GM04504 (cell line): ENCODE measurements around the gene SPOCD1.

Experiments used
- DNase-seq: peaks from one replicate; pipeline ENCODE4 v3.0.0-alpha.2; 2012; ENCODE audit warnings: low read depth

The SPOCD1 gene

GRCh38 chr1:31787261-31787660, 28.6 kb downstream of the SPOCD1 start:
- DNase-seq, result no peak

DNA sequence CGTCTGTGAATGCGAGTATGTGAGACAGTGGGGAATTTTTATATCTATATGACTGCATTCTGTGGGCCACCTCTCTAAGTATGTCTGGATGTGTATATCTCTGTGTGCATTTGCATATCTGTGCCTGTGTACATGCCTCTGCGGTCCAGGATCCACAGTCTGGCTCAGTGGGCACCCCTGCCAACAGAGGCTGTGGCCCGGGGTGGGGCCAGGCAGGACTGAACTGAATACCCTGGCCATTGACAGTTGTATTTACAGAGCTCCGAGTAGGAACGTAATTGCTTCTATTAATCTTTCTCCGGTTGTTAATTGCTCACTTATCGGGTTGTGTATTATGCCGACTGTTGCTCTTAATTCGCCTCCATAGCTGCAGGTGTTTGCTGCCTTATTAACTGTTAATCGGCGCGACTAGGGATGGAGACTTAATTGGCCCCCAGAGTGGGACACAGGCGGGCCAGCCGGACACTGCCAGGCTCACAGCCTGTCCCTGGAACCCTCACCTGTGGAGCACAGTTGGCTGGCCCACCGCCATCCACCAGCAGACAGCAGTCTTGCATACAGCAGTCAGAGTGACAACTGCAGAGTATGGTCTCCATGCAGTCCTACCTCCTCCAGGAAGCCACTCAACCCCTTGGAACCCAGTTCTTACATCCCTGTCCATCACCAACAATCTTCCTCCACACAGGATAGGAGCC, 29.3 kb downstream of the SPOCD1 start:
- DNase-seq, result no peak

- DNase-seq, result no peak
Observed at GRCh38 chr1:31785947-31786290, 29.9 kb downstream of the SPOCD1 start.

DNA sequence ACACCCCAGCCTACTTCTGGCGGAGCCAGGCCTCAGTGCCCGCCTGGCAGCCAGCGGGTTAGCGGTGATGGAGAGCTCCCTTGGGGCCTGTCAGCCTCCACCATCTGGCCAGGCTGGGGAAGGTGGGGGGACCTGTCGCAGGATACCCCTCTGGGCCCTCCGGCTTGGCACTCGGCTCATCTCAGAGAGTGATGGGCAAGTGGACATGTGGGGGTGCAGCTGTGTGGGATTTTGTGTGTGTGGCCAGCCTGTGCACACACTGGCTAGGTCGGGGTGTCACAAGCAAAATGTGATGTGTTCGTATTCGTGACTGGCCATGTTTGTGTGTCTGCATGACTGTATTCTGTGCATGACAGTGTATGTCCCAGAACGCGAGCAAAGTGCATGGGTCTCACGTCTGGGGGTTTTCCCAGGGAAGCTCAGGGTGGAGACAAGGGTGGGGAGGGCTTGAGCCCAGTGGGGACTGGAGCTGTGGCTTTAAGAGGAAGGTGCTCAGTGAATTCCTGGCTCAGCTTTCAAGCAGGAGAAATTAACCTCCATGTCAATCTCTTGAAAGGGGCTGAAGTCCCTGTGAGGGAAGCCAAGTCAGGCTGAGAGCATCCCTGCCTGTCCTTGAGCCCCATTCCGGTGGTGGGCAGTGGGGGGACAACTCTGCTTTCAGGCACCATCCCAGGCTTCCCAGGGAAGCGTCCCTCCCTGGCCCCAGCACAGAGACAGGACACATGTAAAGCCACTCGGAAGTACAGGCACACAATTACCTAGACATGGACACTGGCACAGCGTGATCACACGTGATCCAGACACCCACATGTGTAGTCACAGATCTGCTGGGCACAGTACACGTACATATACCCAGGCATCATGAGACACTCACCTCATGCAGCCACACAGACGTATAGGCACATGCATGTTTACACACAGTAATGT, 30.5 kb downstream of the SPOCD1 start:
- DNase-seq, result no peak

- DNase-seq, result no peak
Observed at GRCh38 chr1:31784356-31785019, 31.3 kb downstream of the SPOCD1 start.

DNA sequence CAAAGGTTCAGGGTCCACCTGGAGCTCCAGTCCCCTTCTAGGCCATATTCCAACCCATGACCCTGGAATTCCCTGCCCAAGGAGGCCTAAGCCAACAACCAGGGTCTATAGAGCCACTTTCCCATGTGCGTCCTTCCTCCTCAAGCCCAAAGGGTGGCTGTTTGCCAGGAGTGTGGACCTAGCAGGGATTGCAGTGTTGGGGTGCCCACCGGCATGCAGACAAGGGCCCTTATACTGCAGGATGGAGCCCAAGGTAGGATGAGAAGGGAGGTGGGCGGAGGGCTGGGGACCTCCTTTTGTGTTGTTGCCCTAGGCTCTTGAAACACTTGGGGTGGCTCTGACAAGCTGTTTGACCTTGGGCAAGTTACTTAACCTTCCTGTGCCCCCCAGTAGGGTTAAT, 32.0 kb downstream of the SPOCD1 start:
- DNase-seq, result no peak

DNA sequence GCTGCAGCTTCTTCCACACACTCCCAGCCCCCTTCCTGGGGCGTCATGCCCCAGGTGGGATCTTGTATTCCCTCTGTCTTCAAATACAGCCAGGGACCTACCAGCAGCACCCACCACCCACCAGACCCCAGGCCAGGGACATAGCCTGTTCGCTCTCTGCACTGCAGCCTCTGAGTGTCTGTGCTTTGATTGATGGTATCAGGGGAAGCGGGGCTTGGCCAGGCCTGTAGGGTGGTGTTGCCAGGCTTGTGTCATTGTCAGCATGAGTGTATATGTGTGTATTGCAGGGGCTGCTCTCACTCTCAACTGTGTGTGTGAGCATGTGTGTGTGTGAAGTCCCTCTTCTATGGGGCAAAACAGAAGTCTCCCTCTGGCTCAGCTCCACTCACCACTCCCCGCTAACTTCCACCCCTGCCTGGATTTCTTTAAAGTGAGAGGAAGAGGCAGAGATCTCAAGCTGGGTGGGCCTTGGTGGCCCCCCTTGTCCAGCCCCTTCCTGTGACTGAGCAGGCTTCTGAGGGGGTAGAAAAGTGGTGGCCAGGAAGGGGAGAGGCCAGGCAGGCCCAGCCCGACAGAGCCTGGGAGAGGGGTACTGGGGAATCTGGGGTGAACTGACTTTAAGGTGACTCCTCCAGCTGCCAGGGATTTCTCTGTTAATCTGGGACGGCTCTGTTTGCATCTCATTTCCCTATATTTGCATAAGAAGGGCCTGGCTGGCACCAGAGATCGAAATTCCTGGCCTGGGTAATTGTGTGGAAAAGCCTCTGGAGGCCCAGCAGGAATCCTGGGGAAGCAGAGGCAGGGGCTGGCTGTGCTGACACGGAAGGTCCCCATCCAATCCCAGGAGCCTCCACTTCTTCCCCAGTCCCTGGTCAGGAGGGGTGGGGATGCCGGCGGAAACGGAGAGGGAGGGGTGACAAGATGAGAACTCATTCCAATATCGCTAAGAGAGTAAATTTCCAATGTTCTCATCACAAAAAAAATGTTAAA, 33.1 kb downstream of the SPOCD1 start:
- DNase-seq, result no peak

GRCh38 chr1:31781756-31782371, 34.0 kb downstream of the SPOCD1 start:
- no peak for DNase-seq

- no peak for DNase-seq
Observed at GRCh38 chr1:31781138-31781755, 34.6 kb downstream of the SPOCD1 start.

- no peak for DNase-seq
Observed at GRCh38 chr1:31780632-31781031, 35.2 kb downstream of the SPOCD1 start.

- DNase-seq, result no peak
Observed at GRCh38 chr1:31779687-31780086, 36.1 kb downstream of the SPOCD1 start.

DNA sequence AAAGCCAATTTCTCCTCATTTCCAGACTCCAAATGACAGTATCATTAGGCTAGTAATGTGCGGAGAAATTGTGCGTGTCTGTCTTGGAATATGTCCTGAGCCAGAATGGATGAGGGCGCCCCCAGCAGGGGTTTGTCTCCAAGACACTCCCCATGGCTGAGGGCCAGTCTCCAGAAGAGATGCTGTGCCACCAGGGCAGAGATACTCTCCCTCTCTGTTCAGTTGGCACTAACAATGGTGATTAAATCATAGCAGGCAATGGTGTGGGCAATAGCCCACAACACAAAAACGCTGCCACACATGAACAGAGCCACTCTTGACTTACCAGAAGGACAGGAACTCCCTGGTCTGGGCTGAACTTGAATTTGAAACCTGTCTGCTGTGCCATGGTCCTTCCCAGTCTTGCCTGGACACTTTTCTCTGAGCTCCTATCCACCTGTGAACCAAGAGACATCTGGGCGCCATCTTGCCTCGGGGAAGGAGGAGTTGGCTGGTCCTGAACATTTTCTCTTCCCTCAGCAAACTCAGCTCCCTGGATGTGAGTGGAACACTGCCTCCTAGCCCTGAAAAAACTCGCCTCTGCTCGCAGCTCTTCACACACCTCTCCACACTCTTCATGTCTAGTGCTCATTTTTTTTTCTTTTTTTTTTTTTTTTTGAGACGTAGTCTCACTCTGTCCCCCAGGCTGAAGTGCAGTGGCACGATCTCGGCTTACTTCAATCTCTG, 36.9 kb downstream of the SPOCD1 start:
- no peak for DNase-seq

DNA sequence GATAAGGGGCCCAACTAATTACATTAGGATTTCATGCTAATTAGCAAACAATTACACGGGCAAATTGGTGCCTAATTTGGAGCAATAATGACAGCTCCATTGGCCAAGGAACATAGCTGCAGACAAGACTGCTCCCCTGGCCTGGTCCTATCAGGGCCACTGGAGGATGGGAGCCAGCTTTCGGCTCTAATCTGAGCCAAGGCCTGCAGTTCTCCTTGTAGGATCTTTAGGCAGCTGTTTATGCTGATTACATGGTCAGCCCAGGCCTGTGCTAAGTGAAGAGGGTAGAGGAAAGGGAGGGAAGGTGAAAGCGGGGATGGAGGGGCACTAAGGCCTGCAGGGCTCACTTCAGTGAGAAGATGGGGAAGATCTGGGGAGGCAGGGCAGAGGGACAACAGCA, 39.3 kb downstream of the SPOCD1 start:
- DNase-seq, result no peak

- no peak for DNase-seq
Observed at GRCh38 chr1:31776032-31776431, 39.8 kb downstream of the SPOCD1 start.

- DNase-seq, result no peak
Observed at GRCh38 chr1:31775210-31775999, 40.4 kb downstream of the SPOCD1 start.

DNA sequence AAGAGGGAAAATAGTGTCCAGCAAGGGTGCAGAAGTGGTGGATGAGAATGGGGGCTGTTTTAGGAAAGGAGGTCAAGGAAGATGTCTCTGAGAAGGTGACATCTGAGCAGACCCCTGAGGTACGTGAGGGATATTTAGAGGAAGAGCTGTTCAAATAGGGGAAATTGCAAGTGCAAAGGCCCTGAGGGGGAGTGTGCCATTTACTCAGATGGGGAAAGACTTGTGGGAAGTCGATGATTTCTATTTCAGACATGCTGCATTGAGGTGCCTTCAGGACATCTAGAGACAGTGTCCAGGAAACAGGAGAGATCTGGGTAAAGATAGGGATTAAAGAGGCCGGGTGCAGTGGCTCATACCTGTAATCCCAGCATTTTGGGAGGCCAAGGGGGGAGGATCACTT, 41.3 kb downstream of the SPOCD1 start:
- DNase-seq, result no peak

DNA sequence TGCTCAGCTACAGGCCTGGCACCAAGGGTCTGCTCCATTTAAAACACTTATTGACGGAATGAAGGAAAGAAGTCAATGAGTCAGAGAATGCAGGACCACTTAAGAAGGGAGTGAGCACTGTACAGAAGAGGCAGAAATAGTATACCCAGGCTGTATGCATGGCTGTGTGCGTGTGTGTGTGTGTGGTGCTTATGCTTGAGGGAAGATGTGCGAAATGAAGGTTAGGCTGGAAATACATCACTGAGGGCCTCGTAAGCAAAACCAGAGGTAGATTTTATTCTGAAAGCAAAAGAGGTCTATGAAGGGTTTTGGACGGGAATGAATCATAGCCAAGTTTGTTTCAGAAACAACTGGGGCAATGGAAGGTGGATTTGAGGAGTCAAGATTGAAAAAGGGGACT, 42.0 kb downstream of the SPOCD1 start:
- no peak for DNase-seq

DNA sequence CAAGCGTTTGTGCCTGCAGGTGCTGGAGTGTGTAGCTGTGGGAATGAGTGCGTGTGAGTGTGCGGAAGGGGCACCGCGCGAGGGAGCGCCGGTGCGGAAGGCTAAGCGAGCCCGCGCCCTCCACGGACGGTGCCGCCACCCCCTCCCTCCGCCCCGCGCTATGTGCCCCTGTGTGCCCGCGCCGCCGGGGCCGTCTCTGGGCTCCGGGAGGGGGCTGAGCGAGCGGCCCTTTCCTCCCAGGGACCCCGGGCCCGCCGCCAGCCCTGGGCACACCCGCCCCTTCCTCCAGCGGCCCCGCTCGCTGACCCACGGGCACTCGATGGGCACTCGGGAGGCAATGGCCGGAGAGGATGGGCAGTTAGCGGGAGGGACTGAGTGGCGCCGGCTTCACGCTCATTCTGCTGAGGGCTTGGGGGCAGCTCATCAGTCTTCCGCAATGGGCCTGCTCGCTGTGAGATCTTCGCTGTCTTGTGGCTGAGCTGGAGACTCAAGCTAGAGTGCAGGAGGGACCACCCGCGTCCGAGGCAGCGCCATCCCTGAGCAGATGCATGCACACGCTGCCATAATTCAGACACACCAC, 43.1 kb downstream of the SPOCD1 start:
- DNase-seq, result no peak
